NCI-H2171 (cell line): ENCODE measurements around the gene GOPC.

Experiments used
- DNase-seq: peaks from one replicate; lab custom pipeline; 2025; lab: John Stamatoyannopoulos, UW

The GOPC gene

DNA sequence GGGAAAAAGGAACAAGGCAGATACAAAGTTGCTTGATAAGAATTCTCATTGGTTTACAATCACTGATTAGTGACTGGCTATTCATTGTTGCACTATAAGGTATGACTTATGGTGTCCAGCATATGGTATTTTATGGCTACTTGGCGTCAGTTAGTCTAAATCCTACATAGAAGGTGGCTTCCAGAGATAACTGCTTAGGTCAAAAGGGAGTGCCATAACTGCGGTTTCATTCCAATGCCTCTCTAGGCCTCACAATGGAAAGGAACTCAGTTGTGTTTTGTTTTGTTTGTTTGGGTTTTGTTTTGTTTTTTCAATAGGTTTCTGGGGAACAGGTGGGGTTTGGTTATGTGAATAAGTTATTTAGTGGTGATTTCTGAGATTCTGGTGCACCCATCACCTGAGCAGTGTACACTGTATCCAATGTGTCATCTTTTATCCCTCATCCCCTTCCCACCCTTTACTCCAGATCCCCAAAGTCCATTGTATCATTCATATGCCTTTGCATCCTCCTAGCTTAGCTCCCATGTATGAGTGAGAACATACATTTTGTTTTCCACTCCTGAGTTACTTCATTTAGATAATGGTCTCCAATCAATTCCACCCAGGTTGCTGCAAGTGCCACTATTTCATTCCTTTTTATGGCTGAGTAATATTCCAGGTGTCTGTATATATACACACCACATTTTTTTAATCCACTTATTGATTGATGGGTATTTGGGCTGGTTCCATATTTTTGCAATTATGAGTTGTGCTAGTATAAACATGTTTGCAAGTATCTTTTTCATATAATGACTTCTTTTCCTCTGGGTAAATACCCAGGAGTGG is 7.0 kb downstream of the GOPC start:
- no peak for DNase-seq

DNA sequence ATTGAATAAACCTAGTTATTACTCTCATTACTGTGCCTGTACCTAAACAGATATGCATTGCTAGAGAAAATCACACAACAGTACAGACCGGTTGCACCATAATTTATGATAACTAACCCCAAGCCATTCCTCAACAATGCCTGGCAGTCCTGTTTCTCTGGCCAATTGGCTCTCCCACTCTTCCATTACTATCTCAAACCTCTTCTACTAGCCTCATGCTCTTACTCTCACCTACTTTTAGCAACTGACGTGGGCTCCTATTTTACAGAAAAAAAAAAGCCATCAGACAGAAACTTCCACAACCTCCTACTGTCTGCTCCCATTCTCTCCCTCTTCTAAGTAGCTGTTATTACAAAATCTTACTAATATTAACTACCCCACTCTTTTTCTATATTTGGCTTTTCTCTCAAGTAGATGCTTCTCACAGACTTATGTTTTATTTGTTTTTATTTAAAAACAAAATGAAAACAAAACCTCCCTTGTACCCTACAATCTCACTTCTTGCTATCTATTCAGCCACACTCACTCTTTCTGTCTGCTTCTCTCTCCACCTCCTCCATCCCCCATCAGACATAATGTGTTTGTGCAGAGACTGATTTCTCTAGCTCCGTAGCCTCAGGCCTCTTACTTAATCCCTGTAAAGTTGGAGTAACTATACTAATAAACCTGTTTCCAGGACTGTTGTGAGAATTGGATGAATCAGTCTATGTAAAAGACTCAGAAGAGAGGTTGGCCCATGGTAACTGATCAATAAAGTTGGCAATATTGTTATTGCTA is 9.1 kb downstream of the GOPC start:
- no peak for DNase-seq

DNA sequence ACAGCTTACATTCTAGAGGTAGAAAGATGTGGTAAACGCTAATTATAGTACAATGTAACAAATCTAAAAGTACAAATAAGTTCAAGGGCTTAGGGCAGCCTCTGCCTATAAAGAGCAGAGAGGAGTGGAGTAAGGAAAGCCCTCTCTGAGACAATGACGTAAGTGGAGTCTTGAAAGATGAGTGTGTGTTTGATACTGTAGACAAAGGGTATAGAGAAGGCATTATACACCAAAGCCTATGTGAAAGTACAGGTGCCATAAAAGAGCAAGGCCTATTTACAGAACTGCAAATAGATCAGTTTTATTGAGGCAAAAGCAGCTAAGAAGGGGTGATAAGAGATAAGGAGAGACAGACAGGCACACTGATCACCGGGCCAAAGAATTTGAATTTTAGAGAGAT is 10.9 kb downstream of the GOPC start:
- DNase-seq: no peak

DNA sequence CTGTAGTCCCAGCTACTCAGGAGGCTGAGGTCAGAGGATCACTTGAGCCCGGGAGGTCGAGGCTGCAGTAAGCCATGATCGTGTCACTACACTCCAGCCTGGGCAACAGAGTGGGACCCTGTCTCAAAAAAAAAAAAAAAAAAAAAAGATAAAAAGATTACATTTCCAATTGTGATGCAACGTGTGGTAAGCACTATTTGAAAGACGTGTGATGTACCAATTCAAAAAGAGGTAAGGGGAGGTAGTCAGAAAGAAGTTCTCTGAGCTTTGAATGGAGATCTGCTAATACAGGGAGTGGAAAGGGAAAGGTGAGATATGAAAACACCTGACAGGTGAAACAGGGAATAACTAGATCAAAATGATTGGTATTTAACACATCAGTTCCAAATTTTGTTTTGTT is 11.9 kb downstream of the GOPC start:
- DNase-seq: no peak

DNA sequence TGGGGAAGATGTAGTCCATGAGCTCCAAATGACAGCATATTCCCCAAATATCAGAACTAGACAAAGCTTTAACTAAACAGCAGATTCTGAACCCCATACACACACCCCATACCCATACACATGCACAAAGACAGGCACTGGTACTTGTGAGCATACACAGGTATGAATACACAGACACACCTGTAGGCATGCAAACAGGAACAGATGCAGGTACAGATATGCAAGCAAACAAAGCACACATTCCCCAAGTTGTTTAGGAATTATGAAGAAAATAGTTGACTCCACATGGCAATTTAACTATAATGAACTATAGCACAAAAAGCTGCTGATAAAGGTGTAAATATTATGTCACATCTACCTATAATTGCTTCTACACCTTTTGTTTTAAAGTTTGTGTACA is 16.7 kb downstream of the GOPC start:
- no peak for DNase-seq

DNA sequence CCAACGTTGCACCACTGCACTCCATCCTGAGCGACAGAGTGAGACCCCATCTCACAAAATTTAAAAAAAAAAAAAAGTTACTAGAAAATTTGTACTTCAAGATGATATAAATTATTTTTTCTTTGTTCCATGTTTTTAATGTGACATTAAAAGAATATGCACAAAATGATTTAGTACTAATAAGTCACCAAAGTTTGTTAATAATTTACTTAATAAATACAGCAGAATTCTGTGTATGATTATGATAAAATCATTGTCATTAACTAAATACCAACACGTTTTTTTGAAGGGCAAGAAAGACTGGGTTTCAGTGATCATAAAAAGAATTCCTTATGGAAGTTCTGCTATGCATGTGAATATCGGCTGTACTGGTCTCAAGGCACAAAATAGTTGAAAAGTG is 28.1 kb downstream of the GOPC start:
- DNase-seq: no peak

DNA sequence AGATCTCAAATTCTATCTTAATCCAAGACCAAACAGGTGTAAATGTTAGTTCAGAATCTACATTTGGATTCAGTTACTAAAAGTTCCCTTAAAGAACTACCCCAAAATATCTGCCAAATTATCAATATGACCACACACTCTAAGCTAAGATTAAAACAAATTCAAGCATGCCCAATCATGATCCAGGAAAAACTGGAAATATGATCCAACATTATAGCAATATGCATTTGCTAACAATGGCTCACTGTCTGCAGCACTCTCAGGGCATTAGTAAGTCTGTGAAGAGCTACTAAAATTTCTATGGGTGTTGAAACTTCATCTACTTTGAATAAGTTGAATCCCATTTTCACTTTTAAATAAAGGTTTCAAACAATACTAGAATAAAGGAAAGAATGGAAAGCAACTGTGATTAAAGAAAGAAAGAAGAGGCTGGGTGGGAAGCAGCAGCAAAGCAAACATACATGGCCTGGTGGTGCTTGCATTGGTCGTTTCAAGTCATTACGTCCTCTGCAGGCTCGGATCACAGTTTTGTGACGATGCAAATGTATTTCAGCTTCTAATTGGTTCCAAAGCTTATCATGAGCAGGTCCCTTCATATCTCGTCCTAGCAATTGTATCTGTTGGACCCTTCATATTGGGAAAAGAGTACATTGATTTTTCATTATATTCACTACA is 29.2 kb downstream of the GOPC start:
- no peak for DNase-seq

DNA sequence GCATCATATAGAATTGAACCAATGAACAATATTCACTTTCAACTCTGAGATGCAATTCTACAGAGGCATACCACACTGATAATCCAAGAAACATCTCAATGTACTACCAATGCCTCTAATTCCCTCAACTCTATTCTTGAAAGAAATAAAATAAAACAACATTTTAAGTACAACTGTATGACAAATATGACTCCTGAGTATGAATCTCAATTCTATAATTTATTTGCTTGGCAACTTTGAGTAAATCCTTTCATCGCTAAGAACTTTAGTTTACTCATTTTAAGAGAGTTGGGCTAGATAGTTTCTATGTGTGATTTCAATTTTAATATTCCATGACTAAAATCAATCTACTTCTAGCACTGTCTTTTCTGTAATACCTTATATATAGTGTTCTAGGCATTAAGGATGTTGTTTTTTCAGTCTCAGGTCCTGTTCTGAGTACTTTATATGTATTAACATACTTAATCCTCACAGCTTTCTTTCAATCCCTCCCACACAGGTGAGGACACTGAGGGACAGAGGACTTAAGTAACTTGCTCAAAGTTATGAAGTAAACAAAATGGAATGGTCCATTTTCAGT is 33.4 kb downstream of the GOPC start:
- no peak for DNase-seq

DNA sequence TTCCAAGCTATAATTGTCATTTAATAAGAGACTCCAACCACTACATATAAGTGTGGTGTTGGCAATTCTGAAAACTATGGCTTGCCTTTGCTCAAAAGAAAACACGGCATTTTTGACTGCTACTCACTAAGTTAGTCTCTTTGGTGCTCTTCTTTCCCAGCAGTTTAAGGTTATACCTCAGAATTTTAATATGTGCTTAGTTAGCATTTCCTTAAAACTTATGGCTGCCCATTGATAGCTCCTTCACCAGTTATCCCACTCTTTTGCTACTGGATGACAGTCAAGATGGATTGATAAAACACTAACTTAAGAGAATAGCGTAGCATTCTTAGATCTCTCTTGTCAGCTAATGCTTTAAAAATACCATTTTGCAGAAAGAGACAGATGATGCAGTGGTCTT is 34.1 kb downstream of the GOPC start:
- DNase-seq: no peak

DNA sequence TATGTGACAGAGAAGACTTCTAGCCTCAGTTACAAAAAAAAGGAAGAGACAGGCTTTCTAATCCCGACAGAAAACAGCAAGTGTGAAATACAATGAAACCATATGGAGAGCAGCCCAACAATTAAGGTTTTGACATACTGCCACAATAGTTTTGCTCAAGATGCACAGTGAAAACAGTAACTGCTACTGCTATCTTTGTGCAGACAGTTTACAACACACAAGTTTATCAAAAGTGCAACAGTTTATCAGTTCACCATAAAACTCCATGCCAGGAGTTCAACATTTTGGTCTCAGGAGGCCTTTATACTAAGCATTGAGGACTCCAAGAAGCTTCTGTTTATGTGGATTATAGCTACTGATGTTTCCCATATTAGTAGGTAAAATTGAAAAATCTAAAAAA is 37.6 kb downstream of the GOPC start:
- DNase-seq: no peak

DNA sequence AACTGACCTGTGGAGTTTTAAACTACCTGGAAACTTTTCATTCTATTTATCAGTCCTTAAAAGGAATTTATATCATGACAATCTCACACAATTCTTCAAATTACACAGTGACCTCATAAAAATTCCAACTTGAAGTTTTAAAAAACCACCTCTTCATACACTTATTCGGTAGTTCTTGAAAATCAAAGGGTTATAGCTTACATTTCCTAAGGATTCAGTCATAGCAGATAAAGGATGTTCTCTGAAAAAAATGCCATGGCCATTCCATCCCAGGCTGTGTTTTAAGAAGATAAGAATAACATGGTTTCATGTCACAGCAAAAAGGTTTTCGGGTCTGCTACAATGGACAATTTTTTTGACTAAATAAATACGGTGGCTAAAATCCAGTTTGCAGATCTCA is 41.2 kb downstream of the GOPC start:
- DNase-seq: no peak

DNA sequence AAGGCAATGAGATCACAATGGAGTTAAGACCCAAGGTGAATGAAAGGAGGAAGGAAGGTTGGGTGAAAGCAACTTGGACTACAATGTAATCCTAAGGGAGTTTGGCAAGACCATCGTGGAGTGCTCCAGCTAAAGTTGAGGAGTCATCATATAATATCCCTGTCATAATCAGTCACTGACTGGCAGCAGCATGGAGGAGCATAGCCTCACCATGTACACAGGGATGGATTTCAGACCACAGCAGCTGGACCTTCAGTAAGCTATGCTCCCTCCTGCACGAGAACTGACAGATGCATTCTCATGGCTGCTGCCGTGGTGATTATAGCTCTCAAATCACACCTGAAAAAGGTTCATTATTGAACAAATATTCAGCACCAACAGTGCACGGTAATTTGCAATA is 43.0 kb downstream of the GOPC start:
- peak; percentile 31 for DNase-seq

DNA sequence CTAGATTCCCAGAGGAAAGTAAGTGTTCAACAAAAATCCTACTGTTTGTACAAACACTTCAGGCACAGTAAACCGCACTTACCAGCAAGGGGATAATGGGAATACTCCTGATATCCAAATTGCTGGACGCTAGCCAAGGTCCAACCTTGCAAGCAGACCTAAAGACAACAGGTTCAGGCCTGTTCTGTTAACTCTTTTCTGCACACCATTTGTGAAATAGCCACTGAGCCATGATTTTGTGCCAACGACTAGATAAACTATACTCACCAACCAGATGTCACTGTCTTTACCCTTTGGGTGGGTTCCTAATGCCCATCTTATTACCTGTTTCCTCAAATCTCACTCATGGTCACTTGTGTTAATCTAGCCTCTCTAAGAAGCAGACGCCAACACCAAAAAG is 43.5 kb downstream of the GOPC start:
- DNase-seq: no peak

DNA sequence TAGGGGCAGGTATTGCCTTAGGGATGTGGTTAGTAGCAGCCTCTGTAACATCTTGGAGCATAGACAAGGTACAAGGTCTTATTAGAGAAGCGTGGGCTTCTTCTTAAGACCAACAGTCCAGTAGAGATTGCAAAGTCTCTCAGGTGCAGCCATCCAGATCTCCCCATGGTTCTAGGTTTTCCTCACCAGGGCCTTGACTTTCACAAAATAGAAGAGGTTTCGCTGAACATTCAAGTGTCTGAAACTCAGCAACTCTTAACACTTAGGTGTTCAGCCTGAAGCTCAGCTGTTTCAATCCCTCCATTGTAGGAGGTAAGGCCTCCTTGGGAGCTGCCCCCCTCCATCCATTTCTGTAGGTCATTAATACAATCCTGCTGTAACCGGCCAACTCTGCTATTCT is 44.4 kb downstream of the GOPC start:
- DNase-seq: no peak

DNA sequence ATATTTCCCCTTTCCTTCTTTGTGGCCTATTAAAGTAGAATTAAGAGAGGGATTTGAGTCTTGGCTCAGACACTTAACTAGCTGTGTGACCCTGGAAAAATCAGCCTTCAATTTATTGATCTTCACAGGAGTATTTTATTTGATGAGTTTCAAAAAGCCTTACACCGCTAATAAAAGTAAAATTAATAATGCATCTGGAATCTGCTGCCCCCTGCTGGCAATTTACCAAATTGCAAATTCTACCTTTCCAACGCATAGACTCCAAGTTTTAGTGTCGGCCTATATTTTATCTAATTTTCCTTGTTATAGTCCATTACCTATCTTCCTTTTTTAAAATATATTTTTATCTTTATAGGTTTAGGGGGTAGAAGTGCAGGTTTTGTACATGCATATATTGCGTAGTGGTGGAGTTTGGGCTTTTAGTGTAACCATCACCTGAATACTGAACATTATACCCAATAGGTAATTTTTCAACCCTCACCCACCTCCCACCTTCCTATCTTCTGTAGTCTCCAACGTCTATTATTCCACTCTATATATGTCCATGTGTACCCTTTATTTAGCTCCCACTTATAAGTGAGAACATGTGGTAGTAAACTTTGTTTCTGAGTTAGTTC is 46.3 kb downstream of the GOPC start:
- no peak for DNase-seq

DNA sequence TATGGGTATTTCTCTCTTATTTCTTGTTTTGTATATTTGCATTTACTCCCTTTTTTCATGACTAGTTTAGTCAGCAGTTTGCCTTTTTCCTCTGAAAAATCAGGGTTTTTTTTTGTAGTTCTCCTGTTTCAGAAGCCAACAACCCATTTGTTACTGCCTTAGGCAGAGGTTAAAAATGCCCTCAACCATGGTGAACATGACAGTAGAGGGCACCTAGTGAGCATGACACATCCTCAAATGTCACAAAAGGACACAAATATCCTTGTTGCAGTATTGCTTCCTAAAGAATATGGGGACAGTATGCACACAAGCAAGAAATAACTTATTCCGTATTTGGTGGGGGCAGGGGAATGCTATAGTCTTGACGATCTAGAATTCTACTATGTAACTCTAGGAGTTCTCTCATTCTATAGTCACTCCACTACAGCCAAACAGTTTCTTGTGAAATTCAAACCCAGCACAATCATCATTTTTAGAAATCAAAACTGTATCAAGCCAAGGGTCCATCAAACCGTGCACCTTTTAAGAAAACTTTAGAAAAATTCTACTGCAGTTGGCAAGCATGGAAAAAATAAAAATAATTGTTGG is 47.0 kb downstream of the GOPC start:
- DNase-seq: no peak

DNA sequence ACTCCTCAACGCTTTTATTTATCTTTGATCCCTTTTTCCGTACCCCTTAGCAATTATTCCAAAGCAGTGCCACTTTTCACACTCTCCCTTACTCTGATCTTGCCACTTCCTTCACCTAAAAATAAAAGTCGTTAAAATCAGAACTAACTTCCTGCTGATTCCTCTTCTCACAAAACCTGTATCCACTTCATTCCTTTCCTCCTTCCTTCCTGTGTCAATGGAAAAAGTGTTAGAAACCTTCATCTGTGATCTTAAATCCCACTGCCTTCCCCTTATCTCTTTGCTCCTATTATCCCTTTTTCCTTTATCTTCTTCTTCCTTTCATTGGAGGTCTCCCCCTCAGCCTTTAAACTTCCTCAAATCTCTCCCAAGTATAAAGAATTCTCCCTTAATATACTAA is 49.2 kb downstream of the GOPC start:
- no peak for DNase-seq

DNA sequence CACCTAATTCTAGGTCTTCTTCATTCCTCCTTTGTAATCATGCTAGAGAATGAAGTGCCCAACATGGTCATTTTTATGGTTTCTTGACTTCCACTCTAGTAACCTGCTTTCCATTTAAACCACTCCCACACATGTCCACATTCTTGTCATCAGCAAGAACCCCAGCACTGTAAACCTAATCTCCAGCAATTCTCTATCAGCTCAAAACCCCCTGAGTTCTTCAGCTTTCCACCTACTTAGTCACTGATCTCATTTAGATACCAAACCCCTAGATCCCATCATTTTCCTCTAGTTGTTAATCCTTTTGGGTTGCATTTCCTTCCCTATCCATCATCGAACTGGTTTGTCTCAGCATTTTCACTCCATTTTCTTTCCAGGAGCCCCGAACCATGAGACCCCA is 49.7 kb downstream of the GOPC start:
- DNase-seq: no peak

DNA sequence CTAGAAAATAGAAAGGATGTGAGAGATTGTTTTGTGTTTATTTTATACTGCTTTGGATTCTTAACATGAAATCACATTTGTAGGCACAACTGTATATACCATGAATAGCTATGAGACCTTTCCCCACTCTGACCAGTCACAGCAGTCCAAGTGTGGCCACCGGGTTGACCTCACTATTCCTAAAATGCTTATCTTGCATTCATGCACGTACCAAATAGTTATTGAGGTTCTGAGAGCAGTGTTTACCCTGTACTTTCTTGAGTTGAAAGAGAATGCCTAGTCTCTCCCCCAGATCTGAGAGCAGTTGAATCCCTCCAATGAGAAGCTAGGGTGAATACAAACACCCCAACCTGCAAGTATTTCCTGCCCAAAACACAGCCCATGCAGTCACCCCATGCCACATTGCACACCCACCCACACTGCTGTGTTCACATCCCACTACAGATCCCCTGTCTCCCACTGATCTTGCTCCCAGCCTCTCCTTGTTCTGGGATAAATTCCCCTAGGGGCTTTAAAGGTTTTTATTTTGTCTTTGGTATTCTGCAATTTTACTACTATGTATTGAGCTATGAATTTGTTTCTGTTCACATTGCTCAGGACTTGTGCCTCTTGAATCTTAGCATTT is 51.6 kb downstream of the GOPC start:
- no peak for DNase-seq

DNA sequence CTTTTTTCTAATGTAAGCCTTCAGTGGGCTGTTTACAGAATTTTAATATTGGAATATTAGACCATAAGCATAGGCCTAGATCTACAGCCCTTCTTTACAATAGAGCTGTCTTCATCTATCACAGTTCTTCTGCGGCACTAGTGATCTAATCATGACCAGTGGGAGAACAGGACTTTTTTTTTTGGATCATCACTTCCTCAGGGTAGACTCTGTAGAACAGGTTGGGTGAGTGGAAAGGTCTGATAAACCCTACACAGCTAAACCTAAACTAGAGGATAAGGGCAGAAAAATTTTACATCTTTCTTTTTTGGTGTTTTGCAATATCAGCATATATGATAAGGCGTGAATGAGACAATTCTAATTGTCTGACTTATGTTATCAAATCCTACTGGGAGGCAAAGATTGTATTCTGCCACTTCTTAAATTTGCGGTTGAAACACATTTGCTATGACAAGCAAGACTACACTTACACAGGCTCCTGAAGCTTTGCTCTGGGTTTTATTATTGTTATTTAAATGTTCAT is 52.2 kb downstream of the GOPC start:
- DNase-seq: no peak

DNA sequence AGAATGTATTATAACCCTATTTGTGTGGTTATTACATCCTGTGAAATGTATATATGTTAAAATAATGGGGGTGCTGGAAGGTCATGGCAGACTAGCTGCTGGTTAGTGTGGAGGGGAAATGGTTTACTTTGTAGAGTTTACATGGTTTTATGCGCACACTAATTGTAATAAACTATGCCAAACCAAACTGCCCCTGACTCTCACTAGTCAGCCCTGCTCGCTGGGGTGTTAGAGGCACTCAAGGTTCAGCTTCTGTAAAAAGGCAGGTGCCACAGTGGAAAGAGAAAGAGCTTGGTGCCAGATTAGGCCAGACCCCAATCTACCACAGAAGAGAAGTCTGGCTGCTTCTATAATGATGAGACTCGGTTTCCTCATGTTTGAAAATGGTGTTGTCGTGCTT is 52.7 kb downstream of the GOPC start:
- DNase-seq: no peak
